NOMO-1 treated with DMSO at 0.1 percent for 48 hours (cell line): ENCODE measurements around the gene OTOL1.

Experiments used
- DNase-seq: peaks from one replicate; lab custom pipeline; 2025; ENCODE audit not compliant: unreplicated experiment; lab: John Stamatoyannopoulos, UW

OTOL1 gene

GRCh38 chr3:161540594-161540993 lies 44.0 kb downstream of the OTOL1 start:
- no peak for DNase-seq

- no peak for DNase-seq
Measured at GRCh38 chr3:161545824-161546223, 49.2 kb downstream of the OTOL1 start.

- DNase-seq: no peak
Measured at GRCh38 chr3:161548301-161548700, 51.7 kb downstream of the OTOL1 start.

- no peak for DNase-seq
Measured at GRCh38 chr3:161549261-161549660, 52.7 kb downstream of the OTOL1 start.

- no peak for DNase-seq
Measured at GRCh38 chr3:161550491-161551195, 54.0 kb downstream of the OTOL1 start.

GRCh38 chr3:161551697-161552096 lies 55.1 kb downstream of the OTOL1 start:
- DNase-seq: no peak

GRCh38 chr3:161552984-161553560 lies 56.5 kb downstream of the OTOL1 start:
- no peak for DNase-seq
